ENCODE measurements around the gene PC.

Gene PC

GRCh38 chr11:66853242-66854229, 104.6 kb downstream of the PC start:
- no peak for DNase-seq

GRCh38 chr11:66852466-66853241, 105.5 kb downstream of the PC start:
- DNase-seq: no peak

GRCh38 chr11:66851698-66852465, 106.3 kb downstream of the PC start:
- DNase-seq: no peak

- no peak for DNase-seq
These were observed 107.0 kb downstream of the PC start for GRCh38 chr11:66851239-66851596.

GRCh38 chr11:66850588-66851238, 107.5 kb downstream of the PC start:
- no peak for DNase-seq

DNA sequence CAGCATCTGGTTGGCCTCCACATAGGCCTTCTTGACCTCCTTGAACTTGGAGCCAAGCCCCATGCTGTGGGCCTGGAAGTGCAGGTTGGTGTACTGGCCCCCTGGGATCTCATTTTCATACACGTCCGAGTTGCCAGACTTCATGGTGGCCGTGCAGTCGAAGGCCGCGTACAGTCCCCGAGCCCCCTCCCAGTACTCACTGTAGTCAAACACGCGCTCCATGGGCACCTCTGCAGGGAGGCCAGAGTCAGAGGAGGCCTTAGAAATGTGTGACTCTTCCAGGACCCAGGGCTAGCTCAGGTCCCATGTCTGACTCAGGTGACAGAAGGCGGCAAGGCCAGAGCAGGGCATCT, 108.0 kb downstream of the PC start:
- DNase-seq: no peak

DNA sequence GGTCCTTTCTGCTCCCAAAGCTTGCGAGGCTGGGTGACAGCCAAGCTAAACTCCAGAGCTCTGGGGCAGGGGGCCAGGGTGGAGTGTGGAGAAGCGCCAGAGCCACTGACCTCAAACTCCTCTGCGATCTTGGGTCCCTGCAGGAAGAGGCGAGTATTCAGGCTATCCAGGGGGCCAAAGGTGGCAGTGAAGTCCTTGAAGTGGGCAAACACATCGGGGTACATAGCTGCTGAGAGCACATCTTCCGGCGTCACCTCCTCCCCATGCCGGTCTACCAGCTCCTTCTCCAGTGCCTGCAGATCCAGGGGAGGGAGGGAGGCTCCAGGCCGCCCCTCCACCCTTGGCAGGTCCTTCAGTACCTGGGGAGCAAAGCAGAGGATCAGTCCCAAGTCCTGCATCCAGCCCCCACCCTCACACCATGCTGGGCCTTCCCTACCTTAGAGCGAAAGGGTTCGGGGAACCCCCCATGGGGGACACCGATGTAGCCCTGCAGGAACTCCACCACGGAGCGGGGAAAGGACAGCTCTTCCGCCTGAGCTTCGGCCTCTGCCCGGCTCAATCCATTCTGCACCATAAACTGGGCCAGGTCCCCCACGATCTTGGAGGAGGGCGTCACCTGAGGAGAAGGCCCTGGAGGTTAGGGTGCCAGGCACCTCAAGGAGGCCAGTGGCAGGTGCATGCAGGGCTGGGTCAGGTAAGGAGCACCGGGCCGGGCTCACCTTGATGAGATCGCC, 108.5 kb downstream of the PC start:
- no peak for DNase-seq

- DNase-seq: no peak
These were observed 109.3 kb downstream of the PC start for GRCh38 chr11:66848671-66849500.

DNA sequence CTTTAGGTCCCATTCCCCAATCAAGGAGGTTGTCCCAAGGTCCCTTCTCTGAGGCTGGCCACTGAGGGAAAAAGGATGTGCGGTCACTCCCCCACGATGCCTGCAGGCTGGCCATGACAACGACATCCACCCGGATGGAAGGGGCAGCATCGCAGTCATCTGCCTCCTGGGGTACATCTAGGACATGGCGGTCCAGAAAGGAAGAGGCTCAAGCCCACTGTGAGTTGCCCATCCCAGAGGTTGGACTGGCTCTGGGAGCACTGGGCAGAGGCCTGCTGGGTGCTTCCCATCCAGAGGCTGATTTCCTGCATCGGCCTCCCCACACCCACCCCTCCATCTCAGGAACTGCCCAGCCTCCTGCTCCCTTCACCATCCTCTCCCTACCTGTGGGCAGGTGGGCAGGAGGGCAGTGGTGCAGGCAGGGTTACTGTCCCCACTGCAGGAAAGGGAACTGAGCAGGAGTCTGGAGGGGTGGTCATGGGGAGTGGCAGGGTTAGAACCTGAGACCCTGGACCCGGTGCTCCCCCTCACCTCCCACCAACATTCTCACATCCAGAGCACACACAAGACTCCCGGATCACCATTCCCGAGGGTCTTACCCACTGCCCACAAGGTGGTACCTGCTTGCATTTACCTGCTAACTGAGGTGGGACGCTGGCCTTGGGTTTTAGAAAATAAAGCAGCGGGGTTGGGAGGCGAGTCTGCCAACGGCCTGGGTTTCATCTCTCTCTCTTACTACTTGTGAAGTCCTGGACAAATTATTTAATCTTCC, 110.5 kb downstream of the PC start:
- DNase-seq: no peak

- no peak for DNase-seq
These were observed 111.5 kb downstream of the PC start for GRCh38 chr11:66846671-66847091.

GRCh38 chr11:66845876-66846212, 112.3 kb downstream of the PC start:
- no peak for DNase-seq

DNA sequence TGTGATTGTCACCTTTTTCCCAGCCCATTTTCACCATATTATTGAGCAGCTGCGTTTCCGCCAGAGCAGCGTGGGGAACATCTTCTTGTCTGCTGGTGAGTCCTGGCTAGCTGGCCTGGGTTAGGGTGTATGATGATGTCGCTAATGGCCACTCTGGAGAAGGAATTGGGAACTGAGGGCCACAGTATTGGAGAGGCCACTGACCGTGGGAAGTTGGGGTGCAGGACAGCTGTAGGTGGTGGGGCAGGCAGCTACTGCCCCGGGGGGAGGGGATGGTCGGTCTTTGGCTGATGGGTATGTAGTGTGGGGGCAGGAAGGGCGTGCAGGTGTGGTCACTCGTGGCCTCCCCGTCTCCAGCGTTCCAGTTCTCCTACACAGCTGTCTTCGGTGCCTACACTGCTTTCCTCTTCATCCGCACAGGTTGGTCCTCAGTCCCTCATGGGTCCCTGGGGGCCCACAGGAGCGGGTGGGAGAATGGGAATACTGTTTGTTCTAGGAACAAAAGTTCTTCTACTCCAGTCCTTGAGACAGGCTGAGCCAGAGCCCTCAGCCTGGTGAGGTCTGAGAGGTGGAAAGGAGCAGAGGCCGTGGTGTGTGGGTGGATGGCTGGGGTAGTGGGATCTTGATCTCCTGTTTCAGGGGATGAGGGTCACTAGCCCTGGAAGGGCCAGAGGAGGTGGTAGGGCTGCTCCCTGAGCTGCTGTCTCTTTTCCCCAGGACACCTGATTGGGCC, 112.9 kb downstream of the PC start:
- DNase-seq: no peak

- DNase-seq: no peak
These were observed 113.6 kb downstream of the PC start for GRCh38 chr11:66844496-66845142.

DNA sequence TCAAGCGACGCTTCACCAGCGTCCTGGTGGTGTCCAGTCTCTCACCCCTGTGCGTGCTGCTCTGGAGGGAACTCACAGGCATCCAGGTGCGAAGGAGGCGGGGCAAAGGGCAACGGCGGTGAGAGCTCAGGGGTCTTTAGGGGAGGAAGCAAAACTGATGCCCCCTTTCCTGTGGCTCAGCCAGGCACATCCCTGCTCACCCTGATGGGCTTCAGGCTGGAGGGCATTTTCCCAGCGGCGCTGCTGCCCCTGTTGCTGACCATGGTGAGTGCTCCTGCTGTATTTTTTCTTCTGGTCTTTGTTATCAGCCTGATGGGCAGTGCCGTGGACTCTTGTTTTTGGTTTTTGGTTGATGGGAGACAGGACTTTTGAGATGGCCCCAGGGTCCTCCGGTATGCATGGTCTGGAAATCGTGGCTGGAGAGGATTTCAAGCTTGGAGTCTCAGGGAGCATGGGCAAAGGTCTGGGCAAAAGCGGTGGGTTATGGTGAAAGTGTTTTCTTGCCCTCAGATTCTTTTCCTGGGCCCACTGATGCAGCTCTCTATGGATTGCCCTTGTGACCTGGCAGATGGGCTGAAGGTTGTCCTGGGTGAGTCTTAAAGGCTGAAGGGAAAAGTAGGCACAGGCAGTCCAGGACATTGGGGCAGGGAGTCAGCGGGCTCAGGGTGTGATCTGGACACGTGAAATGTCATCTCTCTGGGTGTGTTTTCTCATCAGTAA, 114.2 kb downstream of the PC start:
- no peak for DNase-seq

DNA sequence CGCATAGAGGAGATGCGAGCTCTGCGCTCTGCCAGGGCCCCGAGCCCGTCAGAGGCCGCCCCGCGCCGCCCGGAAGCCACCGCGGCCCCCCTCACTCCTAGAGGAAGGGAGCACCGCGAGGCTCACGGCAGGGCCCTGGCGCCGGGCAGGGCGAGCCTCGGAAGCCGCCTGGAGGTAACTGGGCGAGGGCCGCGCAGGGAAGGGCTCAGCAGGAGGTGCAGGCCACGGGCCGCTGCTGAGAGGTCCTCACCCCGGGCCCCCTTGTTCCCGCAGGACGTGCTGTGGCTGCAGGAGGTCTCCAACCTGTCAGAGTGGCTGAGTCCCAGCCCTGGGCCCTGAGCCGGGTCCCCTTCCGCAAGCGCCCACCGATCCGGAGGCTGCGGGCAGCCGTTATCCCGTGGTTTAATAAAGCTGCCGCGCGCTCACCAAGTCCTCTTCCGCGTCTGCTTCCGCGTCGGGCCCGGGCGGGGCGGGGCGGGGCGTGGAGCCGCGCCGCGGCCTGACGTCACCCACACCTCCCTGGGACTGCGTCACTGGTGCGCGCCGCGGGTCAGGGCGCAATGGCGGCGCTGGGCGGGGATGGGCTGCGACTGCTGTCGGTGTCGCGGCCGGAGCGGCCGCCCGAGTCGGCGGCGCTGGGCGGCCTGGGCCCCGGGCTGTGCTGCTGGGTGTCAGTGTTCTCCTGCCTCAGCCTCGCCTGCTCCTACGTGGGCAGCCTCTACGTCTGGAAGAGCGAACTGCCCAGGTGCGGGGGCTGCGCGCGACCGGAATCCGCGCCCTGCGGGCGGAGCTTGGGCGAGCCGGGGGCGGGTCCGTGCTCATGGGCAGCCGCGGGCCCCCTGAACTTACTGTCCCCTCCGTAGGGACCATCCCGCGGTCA, 115.0 kb downstream of the PC start, which contains the start of gene RCE1:
Gene RCE1, plus strand, starts transcription at position 546 of the 880 bp plus-strand sequence. Its CDS starts 15 bp downstream, at position 561.
- peak; percentile 82 to 89 (median 86) for DNase-seq

GRCh38 chr11:66842501-66842895, 115.7 kb downstream of the PC start:
- DNase-seq: no peak

DNA sequence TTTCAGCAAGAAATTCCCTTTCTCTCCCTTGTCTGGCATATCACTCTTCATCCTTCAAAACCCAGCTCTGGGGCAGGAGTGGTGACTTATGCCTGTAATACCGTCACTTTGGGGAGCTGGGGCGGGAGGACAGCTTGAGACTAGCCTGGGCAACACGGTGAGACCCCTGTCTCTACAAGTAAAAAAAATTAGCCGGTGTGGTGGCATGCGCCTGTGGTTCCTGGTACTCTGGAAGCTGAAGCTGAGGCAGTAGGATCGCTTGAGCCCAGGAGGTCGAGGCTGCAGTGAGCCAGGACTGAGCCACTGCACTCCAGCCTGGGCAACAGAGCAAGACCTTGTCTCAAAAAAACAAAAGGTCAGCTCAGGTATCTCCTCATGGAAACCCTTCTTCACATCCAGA, 116.3 kb downstream of the PC start:
- DNase-seq: no peak

All from activated CD4-positive, CD25-positive, alpha-beta regulatory T cell (primary cell).